Erythroblast (primary cell): Measurements from ENCODE around the gene RIT2.

Source experiments
- DNase-seq, 2 experiments: peaks; one replicate each; lab custom pipeline; 2025; lab: John Stamatoyannopoulos, UW
- GATA1 ChIP-seq: IDR thresholded peaks from 2 replicates; pipeline ENCODE4 v1.6.1; 2011; ENCODE audit warnings: low read depth, mild to moderate bottlenecking, control low read depth, low read length, moderate library complexity
- POLR2A ChIP-seq: IDR thresholded peaks from 2 replicates; pipeline ENCODE4 v1.6.1; 2011; ENCODE audit warnings: mild to moderate bottlenecking, low read length

Gene RIT2

DNA sequence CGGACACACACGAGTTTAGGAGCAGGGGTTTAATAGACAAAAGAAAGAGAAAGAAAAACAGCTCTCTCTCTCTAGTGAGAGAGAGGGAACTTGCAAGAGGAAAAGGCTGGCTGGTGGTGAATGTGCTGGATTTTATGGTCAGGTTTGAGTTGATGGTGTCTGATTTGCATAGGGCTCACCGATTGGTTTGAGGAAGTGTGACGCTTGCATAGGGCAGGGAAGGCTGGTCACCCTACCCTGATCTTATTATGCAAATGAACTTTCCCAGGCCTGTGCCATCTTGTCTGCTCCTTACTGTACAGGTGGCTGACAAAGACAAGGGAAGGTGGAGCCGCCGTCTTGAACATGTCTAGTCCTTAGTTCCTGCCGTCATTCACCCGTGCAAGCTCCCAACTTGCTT is 408.9 kb downstream of the RIT2 start:
- no peak for DNase-seq
- TF ChIP-seq POLR2A (no peak), GATA1 (no peak)

- no peak for TF ChIP-seq POLR2A
- TF ChIP-seq GATA1: no peak
- no peak for DNase-seq
Measured at GRCh38 chr18:42706029-42706608, 409.4 kb downstream of the RIT2 start.
